HG03159 (cell line): ENCODE results near the gene BORCS8.

Source experiments
- ATAC-seq: cut with Tn5 transposase; IDR thresholded peaks from one replicate; pipeline ENCODE4 v1.9.1; 2021; ENCODE audit warnings: mild to moderate bottlenecking, moderate library complexity; ENCODE audit not compliant: unreplicated experiment

Gene BORCS8

DNA sequence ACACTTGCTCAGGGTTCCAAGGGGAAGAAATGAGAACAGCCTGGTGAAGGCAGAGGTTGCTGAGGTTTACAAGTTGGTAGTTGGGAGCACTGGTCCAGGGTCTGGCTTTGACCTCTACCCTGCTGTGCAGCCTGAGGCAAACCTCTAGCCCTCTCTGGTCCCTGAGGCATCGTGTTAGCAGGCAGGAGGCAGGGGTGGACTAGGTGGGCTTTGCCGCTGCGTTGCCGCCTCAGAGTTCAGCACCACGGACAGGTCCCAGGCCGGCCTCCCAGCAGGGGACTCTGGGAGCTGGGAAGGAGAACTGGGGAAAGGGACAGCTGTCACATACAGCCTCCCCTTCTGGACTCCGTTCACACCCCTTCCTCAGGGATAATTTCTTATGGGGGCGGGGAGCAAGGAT, 22.9 kb upstream of the BORCS8 start:
- no peak for ATAC-seq

DNA sequence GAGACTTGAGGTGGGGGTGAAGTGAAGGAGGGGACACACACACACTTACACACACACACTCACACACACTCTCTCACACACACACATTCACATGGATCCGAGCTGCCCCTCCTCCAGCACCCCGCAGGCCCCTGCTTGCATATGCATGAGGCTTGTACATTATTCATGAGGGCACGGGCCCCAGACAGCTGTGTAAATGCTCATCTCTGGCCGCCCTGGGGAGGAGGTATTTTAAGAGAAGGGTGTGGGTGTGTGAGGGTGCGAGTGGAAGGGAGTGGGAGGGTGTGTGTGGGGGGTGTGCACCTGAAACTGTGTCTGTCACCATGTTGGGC, 22.2 kb upstream of the BORCS8 start:
- no peak for ATAC-seq

DNA sequence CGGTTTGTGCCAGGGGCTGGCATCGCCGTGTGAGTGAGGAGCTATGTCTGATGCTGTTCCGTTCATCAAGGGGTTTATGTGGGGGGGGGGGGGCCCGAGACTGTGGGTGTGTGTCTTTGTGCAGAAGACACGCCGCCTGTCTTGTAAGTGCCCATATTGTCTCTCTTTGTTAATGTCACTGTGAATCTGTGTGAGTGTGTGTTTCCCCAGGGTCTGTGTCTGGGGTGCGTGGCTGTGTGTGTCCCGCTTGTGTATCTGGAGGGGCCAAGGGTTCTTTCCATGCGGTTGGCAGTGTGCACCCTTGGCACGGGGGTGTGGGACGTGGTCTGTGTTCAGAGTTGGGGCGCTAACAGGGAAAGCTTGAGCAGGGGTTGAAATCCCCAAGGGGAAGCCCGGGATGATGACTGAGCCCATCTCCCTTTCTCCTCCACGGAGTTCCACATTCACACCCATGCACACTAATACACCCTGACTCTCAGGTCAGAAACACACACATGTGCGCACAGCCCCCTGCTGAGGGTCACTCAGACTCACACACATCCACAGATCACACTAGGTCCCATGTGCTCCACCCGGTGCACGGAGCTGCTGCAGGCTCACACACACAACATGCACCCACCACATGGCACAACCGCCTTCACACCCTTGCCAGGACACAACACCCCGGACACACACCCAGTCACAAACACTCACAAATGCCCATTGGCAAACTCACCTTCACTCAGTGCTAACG, 21.6 kb upstream of the BORCS8 start:
- ATAC-seq, result no peak

DNA sequence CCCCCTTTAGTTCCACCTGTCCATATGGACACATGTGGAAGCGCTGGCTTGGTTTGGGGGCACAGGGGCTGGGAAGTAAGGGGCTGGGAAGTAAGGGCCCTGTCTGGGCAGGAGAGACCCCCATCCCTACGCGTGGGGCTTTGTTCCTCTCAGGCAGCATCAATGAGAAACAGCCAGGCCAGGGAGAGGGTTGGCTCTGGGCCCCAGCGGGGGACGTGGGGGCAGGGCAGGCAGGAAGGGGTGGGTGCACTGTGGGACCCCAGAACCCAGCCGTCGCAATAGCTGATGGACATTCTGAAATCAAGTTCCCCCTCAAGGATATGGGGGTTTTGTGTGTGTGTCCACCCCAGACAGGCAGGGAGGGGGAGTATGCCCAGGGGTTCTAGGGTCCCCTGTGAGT, 21.0 kb upstream of the BORCS8 start:
- ATAC-seq, result no peak

DNA sequence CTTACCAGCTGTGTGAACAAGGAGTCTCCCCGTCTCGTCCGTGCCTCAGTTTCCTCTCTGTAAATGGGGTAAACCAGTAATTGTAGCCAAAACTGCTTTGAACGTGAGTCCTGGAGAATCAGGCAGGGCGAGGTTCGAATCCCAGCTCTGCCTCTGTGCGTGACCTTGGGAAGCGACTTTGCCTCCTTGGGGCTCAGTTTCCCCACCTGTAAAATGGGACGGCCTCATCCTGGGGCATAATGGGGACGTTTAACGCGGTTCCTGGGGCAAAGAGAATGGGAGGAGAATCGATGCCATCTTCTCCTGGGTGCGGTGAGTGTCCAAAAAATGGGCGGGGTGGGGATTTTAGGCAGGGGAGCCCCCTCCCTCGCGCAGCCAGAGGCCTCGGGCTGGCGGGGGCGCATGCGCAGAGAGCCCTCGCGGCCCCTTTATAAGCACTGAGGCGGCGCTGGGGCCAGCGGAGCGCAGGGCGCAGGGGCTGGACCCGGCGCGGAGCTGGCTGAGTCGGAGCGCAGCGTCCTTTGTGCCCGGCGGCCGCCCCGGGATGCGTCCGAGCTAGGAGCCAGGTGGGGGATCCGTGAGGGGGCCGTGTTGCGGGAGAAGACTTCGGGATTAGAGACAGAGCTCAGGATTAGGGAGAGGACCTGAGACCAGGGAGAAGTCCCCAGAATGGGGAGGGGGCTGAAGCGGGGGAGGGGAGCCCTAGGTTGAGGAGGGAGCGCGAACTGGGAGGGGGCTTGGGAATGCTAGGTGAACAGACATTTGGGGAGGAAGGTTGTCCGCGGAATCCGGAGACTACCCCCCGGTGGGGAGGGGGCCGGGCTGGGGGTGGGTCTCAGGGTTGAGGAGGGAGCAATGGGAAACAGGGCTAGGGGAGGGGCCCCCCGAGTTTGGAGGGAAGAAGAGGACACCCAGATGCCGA, 19.8 kb upstream of the BORCS8 start, which contains the start of gene NCAN:
TSS of gene NCAN (plus strand) at position 460 of the 922 bp plus-strand sequence. CDS start 4,996 bp downstream, outside the sequence.
- ATAC-seq, result no peak

DNA sequence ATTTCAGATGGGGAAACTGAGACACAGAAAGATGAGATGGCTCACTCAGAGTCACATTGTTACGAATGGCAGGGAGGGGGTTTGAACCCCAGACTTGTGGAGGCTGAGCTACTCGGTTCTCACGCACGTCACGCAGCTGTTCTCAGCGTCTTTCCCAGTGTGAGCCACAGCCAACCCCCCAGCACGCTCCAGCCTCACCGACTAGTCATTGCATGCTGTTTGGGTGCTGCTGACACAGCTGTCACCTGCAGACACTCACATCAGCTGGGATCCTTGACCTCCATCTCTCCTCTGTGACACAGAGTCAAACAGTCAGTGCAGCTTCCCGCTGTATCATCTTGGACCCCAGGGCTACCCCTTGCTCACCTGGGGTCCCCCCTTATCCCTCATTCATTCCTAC, 17.4 kb upstream of the BORCS8 start:
- no peak for ATAC-seq

DNA sequence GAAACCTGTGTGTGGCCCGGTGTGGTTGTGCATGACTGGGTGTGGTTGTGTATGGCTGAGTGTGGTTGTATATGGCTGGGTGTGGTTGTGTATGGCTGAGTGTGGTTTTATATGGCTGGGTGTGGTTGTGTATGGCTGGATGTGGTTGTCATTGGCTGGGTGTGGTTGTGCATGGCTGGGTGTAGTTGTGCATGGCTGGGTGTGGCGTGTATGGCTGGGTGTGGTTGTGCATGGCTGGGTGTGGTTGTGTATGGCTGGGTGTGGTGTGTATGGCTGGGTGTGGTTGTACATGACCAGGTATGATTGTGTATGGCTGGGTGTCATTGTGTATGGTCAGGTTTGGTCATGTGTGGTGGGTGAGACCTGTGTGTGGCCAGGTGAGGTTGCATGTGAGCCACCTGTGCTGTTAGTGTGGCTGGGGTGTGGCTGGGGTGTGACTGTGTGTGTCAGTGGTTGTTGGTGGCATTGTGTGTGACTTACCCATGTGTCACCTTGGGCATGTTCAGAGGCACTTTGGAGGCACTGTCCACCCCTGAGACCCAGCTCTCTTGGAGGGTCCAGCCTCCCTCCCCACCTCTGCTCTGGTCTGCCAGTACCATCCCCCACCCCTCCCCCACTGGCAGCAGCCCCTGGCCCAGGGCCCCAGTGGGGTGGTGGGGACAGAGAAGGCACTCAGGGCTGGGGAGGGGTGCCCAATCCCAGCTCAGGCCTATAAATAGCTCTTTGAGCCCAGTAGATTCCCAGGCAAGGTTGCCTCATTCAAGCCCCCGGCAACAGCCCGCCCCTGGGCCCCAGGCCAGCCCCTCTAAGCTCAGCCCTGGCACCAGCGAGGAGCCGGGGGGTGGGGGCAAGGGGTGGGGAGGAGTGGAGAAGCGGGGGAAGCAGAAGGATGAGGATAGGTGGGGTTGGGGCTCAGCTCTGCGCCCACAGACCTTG, 16.0 kb upstream of the BORCS8 start:
- ATAC-seq, result no peak

DNA sequence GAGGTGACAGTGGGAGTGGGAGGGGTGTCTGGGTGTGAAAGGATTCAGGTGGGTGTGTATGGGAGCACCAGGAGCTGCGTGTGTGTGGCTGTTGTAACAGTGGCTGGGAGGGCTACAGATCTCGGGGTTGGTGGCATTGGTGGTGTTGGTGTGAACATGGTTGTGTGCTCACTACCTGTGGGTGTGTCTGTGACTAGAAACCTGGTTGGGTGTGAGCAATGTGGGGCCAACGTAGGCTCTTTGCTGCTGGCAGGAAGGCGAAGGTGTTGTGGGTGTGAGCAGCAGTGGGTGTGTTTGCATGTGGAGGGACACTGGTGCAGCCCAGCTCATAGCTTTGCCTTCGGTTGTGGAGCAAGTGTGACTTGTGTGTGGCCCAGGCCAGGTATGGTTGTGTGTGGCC, 15.0 kb upstream of the BORCS8 start:
- no peak for ATAC-seq

DNA sequence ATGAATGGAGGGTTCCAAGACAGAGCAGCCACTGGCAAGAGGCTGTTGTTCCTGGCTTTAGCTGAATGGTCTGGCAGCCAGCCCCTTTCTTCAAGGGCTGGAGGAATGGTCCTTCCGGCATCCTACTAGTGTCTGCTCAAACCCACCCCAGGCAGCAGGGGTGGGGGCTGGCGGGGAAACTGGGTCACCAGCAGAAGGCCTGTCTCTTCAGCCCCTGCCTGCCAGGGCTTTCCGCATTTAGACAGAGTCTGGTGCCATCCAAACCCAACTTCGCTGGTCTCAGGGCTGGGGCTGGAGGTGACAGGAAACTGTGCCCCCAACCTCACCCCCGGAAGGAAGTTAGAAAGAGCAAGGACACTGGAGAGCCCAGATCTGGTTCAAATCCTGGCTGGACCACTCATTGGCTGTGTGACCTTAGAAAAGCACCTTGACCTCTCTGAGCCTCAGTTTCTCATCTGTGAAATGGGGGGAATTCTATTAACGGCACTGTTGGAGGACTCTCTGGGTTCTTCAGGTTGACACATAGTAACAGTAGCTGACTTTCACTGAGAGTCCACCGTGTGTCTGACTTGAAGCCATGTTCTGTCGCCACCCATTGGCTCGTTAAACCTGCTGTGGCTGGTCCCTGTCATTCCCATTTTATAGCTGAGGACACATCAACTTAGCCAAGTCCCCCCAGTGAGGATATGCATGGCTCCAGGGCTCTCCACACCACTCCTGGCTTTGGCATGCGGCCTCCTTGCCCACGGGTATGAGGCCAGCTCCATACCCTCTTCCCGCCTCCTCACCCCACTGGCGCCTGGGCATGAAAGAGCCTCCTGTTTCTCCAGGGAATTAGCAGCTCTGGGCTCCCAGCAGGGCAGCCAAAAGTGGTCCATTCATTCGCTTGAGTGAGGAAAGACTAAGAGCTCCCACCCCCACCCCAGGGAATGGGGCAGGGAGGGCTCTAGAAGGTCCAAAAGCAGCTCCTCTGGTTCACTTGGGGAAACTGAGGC, 13.8 kb upstream of the BORCS8 start:
- ATAC-seq, result no peak

DNA sequence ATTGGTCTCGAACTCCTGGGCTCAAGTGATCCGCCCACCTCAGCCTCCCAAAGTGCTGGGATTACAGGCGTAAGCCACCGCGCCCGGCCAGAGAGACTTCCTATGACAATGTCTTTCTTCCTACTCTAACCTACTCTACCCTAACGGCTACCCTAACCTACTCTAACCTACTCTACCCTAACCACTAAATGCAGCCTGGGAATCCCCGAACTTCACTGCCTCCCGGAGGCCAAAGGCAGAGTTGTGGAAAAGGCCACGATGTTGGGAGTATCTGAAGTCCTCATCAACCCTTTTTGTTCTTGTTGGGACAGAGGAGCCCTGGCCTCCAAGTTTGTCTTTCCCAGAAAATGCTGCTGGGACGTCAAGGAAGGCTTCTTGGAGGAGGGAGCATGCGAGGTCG, 12.2 kb upstream of the BORCS8 start:
- ATAC-seq, result no peak

DNA sequence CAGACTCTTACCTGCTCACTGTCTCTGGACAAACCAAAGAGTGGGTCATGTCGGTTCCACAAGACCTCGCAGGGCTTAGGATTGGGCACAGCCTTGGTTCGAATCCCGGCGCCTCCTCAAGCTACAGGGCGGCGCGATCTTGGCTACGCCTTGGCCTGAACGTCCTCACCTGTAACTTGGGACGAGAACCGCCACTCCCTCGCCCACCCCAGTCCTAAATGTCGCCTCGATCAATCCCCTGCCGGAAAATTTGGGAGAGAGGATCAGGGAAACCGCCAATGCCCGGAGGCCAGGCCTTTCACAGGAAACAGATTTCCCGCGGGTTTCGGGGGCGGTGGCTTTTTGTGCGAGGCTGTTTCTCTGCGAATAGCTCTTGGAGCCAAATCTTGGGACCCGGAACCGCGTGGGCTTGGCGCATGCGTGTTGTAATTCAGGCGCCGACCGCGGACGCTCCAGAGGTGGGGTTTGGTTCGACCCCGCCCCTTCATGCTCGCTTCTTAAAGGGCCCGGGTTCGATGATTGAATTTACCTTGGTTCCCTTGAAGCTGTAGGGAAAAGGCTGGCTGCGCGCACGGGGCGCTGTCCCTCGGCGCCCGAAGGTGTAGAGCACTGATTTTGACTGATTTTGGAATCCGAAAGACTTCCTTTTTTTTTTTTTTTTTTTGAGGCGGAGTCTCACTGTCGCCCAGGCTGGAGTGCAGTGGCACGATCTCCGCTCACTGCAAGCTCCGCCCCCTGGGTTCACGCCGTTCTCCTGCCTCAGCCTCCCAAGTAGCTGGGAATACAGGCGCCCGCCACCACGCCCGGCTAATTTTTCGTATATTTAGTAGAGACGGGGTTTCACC, 11.3 kb upstream of the BORCS8 start, which contains the start of gene NR2C2AP:
TSS of gene NR2C2AP (minus strand) at position 403 of the 845 bp plus-strand sequence. CDS start at position 49, 354 bp downstream.
- ATAC-seq, result peak; percentile 82

DNA sequence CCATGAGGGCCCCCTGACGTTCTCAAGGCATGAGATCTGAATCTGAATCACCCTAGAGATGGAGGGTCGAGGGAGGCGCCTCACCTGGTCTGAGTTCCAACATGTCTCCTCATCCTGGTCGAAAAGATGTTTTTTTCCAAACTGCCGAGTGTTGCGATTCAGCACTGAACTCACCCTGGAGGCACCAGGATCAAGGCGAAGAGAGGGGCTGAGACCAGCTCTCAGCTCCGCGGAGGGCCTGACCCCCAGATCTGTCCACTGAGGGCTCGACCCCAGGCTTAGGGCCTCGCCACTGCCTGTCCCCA, 10.7 kb upstream of the BORCS8 start:
- ATAC-seq, result no peak

DNA sequence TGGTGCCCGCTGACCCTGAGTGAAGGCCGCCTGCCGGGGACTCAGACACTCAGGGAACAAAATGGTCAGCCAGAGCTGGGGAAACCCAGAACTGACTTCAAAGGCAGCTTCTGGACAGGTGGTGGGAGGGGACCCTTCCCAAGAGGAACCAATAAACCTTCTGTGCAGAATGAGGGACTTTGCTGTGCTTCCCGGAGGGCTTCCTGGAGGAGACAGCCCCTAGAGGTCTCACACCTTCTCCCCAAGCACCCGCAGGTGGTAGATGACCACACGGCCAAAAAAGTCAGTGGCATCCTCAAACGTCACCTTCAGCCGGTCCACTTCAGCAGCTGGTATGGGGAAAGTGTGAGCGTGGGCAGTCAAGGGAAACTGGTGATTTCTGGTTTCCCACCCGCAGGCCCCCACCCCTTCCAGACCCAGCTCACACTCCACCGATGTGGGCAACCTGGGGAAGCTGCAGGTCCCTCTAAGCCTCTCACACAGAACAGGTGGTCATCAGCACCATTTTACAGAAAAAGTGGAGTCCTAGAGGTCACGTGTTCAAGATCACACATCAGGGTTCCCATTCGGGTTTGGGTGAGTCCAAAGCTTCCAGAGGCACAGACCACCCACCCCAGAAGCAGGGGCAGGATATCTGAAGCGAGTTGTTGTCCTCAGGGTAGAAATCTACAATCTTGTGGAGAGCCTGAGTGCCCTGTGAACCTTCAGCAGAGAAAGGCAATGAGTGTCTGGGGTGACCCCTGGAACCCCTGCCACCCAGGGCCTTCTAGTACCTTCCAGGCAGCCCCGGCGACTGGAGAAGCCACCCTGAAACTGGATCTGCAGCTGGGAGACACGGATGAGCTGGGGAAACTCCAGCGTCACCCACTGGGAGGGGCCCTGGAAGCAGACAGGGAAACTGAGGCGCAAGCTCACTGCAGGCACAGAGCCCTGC, 10.0 kb upstream of the BORCS8 start:
- no peak for ATAC-seq

DNA sequence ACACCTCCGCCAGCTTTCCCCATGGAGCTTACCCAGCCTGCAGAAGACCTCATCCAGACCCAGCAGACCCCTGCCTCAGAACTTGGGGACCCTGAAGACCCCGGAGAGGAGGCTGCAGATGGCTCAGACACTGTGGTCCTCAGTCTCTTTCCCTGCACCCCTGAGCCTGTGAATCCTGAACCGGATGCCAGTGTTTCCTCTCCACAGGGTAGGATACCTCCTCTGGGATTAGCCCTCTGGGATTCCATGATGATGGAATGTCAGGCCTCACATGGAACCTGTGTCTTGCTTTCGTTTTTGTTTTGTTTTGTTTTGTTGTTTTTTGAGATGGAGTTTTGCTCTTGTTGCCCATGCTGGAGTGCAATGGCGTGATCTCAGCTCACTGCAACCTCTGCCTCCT, 2.0 kb upstream of the BORCS8 start:
- ATAC-seq, result no peak

DNA sequence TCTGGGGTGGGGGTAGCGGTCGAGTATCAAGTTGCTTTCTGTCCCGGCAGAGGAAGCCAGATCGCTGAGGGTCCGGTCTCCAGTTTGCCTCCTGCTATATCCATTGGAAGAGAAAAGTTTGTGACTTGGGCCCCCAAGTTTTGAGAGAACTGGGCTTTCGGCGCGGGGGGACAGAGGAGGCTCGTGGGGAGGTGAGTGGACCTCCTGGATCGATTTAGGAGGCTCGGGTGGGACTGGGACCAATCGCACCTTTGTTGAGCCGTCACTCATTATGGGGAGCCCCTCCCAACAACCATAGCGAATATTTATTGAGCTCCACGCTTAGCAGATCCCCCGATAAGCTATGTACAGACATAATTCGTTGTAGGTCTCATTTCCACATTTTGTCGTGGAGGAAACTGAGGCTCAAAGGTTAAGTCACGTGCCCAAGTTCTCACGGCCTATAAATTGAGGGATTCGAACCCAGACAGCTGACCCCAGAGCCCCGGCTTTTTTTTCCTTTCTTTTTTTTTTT, 1.0 kb upstream of the BORCS8 start:
- ATAC-seq, result peak; percentile 5

DNA sequence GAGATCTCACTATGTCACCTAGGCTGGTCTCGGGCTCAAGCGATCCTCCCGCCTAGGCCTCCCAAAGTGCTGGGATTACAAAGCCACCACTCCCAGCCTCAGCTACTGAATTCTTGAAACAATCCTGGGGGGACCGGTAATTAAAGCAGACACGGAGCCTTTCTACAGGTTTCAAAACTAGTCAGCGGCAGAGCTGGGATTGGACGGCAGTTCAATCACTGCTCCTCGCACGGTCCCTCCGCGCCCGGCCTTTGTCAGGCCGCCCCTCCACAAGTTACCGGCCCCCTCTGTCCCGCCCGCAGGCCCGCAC, 229 bp downstream of the BORCS8 start:
- ATAC-seq, result peak; percentile 1

DNA sequence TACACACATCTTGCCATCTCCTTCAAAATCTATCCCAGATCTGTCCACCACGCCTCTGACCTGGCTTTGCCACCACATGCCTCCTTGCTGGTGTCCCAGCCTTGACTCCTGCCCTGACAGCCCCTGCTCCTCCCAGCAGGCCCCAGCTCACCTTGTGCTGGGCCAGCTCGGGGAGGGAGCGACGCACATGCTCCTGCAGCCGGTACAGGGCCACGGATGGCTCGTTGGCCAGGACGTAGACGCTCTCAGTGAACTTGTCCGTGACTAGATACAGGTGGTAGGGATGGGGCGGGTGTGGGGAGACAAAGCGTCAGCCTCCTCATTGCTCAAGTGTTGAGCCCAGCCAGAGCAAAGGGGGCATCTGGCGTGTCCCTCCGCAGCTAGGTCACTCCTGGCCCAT, 5.2 kb downstream of the BORCS8 start:
- ATAC-seq, result no peak
